Measurements from ENCODE around the gene TEKTIP1.

Gene TEKTIP1

DNA sequence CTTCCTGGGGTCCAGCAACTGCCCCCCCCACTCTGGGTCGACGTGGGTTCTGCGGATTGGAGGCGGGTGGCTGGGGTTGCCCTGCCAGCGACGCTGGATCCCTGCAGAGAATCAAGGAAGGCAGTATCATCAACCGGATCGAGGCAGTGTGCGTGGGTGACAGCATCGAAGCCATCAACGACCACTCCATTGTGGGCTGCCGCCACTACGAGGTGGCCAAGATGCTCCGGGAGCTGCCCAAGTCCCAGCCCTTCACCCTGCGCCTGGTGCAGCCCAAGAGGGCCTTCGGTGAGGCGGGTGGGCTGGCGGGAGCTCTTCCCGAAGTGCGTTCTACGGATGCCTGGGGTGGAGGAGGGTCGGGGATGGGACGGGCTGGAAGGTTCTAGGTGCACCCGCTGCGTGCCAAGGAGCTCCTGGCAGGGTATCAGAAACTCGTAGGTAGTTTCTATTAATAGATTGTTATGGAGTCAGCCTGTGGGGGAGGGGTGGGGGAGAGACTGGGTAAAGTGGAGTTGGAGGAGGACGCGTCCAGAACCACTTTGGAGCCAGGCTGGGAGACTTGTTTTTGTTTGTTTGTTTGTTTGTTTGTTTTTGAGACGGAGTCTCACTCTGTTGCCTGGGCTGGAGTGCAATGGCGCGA lies 47.9 kb downstream of the TEKTIP1 start:
- no peak for DNase-seq

- DNase-seq = no peak
Observed at GRCh38 chr19:3589439-3589838, 50.5 kb downstream of the TEKTIP1 start.

- DNase-seq = no peak
Observed at GRCh38 chr19:3589949-3590348, 51.0 kb downstream of the TEKTIP1 start.

DNA sequence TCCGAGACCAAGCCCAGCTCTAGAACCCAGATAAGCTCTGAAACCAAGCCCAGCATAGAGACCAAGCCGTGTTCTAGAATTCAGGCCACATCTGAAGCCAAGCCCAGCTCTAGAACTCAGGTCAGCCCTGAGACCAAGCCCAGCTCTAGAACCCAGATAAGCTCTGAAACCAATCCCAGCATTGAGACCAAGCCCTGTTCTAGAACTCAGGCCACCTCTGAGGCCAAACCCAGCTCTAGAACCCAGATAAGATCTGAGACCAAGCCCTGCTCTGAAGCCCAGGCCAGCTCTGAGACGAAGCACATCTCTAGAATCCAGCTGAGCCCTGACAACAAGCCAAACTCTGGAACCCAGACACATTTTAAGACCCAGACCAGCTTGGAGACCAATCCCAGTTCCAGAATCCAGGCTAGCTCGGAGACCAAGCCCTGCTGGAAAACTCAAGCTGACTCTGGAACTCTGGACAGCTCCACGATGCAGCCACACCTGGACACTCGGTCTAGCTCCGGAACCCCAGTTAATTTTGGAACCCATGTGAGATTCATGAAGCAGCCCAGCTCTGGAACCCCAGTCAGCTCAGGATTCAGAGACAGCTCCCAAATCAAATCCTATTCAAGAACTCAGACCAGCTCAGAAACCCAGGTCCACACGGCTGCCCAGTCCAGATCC lies 52.2 kb downstream of the TEKTIP1 start:
- DNase-seq = no peak

DNA sequence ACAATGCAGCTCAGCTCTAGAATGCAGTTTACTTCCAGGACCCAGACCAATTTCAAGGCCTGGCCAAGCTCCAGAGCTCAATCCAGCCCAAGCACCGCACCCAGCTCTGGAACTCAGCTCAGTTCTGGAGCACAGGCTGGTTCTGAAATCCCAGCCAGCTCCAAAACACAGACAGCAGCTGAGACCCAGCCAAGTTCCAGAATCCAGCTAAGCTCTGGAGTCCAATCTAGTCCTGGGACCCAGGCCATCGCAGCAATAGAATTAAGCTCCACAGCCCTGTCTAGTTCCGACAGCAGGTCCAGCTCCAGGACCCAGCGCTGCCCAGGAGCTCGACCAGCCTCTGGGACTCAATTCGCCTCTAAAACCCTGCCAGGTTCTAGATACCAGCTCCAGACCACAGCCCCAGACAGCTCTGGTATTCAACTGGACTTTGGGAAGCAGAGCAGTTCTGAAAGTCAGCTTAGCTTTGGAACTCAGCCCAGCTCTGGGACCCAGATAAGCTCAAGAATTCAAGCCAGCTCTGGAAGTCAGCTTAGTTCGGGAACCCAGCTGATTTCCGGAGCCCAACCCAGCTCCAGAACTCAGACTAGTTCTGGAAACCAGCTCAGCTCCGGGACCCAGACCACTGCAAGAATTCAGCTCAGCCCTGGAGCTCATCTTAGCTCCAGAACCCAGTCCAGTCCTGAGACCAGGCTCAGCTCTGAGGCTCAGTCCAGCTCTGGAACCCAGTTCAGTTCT lies 53.1 kb downstream of the TEKTIP1 start:
- no peak for DNase-seq

DNA sequence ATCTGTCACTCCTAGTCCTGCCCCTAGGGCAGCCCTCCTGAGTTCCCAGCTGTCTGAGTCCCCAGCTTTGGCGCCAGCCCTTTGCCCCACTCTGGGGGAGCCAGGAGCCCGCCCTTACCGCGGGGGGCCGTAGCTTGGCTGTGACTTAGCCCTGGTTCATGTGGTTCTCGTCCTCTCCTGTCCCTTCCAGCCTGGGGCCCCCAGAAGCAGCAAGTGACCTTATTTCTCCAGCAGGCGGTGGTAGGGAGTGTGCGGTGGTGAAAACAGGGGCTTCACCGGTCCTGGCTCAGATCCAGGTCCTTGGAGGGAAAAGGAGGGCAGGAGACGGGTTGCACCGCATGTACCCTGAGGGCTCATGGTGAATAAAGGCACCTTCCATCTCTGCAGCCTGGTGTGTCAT lies 54.2 kb downstream of the TEKTIP1 start:
- no peak for DNase-seq
